ENCODE data around the gene FBXO2.

GRCh38 chr1:11688506-11688905 lies 34.3 kb upstream of the FBXO2 start:
- TF ChIP-seq CTCF (IDR thresholded peaks at IDR 0.05) = no peak
- no peak for TF ChIP-seq POLR2A (IDR thresholded peaks at IDR 0.05)

Measured in heart left ventricle (tissue), 13 donors.